DMS79 treated with DMSO at 0.1 percent for 48 hours (cell line): Measurements from ENCODE around the gene LRP11.

Source experiments
- DNase-seq: peaks from one replicate; lab custom pipeline; 2025; lab: John Stamatoyannopoulos, UW

The LRP11 gene

GRCh38 chr6:149782337-149782736, 81.8 kb downstream of the LRP11 start:
- DNase-seq: no peak

- no peak for DNase-seq
Measured at GRCh38 chr6:149781715-149782114, 82.4 kb downstream of the LRP11 start.

- DNase-seq: no peak
Measured at GRCh38 chr6:149779644-149779963, 84.6 kb downstream of the LRP11 start.

GRCh38 chr6:149777624-149778023, 86.5 kb downstream of the LRP11 start:
- DNase-seq: no peak

GRCh38 chr6:149771925-149772324, 92.2 kb downstream of the LRP11 start:
- DNase-seq: no peak

- DNase-seq: no peak
Measured at GRCh38 chr6:149771185-149771584, 93.0 kb downstream of the LRP11 start.

GRCh38 chr6:149769676-149770075, 94.5 kb downstream of the LRP11 start:
- no peak for DNase-seq
